Subcutaneous adipose tissue (tissue), 4 donors: ENCODE data around the gene ZNF853. TPM values are rescaled to one million over a fixed set of nuclear protein-coding genes. Genes with fewer than 3 reads are reported as not detected.

Source experiments
- CTCF ChIP-seq: fragments of 450-650 bp; IDR thresholded peaks from one replicate; pipeline ENCODE4 v1.5.1; 2016; ENCODE audit warnings: low read depth, mild to moderate bottlenecking, control low read depth, antibody characterized with exemption, moderate library complexity
- total RNA-seq, 4 donors: library from RNA; depleted of rRNA; stranded (reverse); fragments of >200 nt; gene quantifications; one replicate each; pipeline ENCODE4 v1.1.0, GENCODE V29; 2016

Gene ZNF853
- total RNA-seq, 4 donors from 2014 or later: 2.8 to 4.9 (median 4.6) TPM

GRCh38 chr7:6651851-6652445 is 36.5 kb downstream of the ZNF853 start:
- TF ChIP-seq CTCF: no peak

- no peak for TF ChIP-seq CTCF
Observed at GRCh38 chr7:6652446-6653011, 37.1 kb downstream of the ZNF853 start.

GRCh38 chr7:6653071-6654003 is 37.9 kb downstream of the ZNF853 start:
- no peak for TF ChIP-seq CTCF

- TF ChIP-seq CTCF: no peak
Observed at GRCh38 chr7:6654113-6654841, 38.9 kb downstream of the ZNF853 start.

- TF ChIP-seq CTCF: no peak
Observed at GRCh38 chr7:6654842-6655610, 39.6 kb downstream of the ZNF853 start.

- TF ChIP-seq CTCF: no peak
Observed at GRCh38 chr7:6655636-6656385, 40.4 kb downstream of the ZNF853 start.
